ENCODE results near the gene TNFRSF8. TPM values are rescaled to one million over a fixed set of nuclear protein-coding genes. Genes with fewer than 3 reads are reported as not detected.

The TNFRSF8 gene
- total RNA-seq, 3 donors from 2014 or later (not counting 1 experiment from before 2014, with no cell fraction given) = 0.34 to 1.7 (median 0.50) TPM

DNA sequence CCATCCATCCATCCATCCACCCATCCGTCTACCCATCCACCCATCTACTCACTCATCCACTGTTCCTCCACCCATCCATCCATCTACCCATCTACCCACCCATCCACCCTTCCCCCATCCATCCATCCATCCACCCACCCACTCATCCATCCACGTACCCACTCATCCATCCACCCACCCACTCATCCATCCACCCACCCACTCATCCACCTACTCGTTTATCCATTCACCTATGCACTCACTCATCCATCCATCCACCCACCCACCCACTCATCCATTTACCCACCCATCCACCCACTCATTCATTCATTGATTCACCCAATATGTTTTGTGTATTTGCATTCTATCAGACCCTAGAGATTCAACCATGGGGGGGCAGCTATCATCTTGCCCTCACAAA lies 27.2 kb downstream of the TNFRSF8 start:
- H3K4me1 Mint-ChIP-seq = peaks cover 41 to 49% of the 10 kb centered on the region in 2 donors
- ATAC-seq (no peak), DNase-seq (no peak)
- Histone ChIP-seq H3K4me3 (ENCODE audit: low read length) (no peak overlapping the region), H3K27ac (ENCODE audit: low read length) (no peak overlapping the region), H3K4me1 (ENCODE audit: control insufficient read depth, insufficient read depth, low read length) (peaks cover 43% of the 10 kb centered on the region), H3K27me3 (ENCODE audit: control insufficient read depth, insufficient read depth, low read length) (no peaks in the 10 kb centered on the region), H3K9me3 (ENCODE audit: control insufficient read depth, insufficient read depth, low read length) (no peaks in the 10 kb centered on the region), H3K36me3 (ENCODE audit: control insufficient read depth, insufficient read depth, low read length) (no peaks in the 10 kb centered on the region)
- TF ChIP-seq, protein P1, sequence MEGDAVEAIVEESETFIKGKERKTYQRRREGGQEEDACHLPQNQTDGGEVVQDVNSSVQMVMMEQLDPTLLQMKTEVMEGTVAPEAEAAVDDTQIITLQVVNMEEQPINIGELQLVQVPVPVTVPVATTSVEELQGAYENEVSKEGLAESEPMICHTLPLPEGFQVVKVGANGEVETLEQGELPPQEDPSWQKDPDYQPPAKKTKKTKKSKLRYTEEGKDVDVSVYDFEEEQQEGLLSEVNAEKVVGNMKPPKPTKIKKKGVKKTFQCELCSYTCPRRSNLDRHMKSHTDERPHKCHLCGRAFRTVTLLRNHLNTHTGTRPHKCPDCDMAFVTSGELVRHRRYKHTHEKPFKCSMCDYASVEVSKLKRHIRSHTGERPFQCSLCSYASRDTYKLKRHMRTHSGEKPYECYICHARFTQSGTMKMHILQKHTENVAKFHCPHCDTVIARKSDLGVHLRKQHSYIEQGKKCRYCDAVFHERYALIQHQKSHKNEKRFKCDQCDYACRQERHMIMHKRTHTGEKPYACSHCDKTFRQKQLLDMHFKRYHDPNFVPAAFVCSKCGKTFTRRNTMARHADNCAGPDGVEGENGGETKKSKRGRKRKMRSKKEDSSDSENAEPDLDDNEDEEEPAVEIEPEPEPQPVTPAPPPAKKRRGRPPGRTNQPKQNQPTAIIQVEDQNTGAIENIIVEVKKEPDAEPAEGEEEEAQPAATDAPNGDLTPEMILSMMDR (IDR thresholded peaks at IDR 0.05) = no peak
- intact Hi-C loops (cut with micrococcal nuclease) = no loop called here
- no peaks in the 10 kb centered on the region for H3K27me3 Mint-ChIP-seq (ENCODE audit: low read depth in 2 of 2)
- 95% methylated on average over 3 of the region's 3 CpGs for WGBS (ENCODE audit: insufficient coverage)
- H3K27ac Mint-ChIP-seq = peak overlapping the region; percentile 16 to 91
- H3K36me3 Mint-ChIP-seq = no peaks in the 10 kb centered on the region
- H3K9me3 Mint-ChIP-seq = peaks cover 0 to 3% of the 10 kb centered on the region in 2 donors
- peak overlapping the region; percentile 31 for H3K4me3 Mint-ChIP-seq

DNA sequence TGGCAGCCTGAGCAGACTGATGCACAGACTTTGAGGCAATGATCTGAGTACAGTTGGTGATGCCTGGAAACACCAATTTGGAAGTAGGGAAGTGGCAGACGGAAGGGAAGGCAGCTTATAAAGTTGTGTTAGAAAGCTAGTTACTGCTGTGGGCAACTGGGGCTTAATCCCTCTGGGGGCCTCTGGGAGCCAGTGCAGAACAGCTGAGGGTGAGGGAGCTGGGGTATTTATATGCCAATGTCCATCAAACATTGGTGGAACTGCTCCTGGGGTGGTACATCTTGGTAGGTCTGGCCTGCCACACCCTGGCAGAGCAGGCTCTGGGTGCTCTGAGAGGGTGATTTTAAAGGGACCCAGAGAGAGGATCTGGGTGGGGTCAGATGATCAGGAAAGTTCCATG lies 28.1 kb downstream of the TNFRSF8 start:
- no peaks in the 10 kb centered on the region for H3K9me3 ChIP-seq (ENCODE audit: control insufficient read depth, insufficient read depth, low read length)
- TF ChIP-seq, protein P1 (IDR thresholded peaks at IDR 0.05) = no peak
- Mint-ChIP-seq H3K27me3 (ENCODE audit: low read depth in 2 of 2) (no peaks in the 10 kb centered on the region), H3K9me3 (peaks cover 0 to 5% of the 10 kb centered on the region in 2 donors), H3K4me3 (no peak overlapping the region), H3K27ac (peak overlapping the region; percentile 16 to 91), H3K4me1 (peaks cover 41 to 49% of the 10 kb centered on the region in 2 donors), H3K36me3 (no peaks in the 10 kb centered on the region)
- H3K4me3 ChIP-seq (ENCODE audit: low read length) = no peak overlapping the region
- DNase-seq (no peak), ATAC-seq (no peak)
- intact Hi-C loops (cut with micrococcal nuclease) = no loop called here
- H3K27me3 ChIP-seq (ENCODE audit: control insufficient read depth, insufficient read depth, low read length) = no peaks in the 10 kb centered on the region
- H3K27ac ChIP-seq (ENCODE audit: low read length) = no peak overlapping the region
- peaks cover 43% of the 10 kb centered on the region for H3K4me1 ChIP-seq (ENCODE audit: control insufficient read depth, insufficient read depth, low read length)
- 100% methylated on average over 1 of the region's 1 CpG for WGBS (ENCODE audit: insufficient coverage)
- H3K36me3 ChIP-seq (ENCODE audit: control insufficient read depth, insufficient read depth, low read length) = no peaks in the 10 kb centered on the region

DNA sequence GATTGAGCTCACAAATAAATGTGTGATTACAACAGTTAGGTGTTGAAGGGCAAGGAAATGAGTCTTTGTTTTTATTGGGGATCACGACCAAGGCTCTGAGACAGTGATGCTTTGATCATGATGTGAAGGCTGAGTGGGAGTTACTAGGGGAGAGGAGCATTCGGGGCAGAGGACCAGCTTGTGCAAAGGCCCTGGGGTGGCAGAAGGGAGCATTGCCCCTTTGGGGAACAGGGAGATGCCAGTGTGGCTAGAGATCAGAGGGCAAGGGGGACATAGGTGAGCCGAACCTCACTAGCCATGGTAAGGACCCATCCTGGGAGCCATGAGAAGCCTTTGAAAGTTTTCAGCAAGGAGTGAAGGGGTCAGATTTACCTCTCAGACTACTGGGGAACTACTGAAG lies 31.1 kb downstream of the TNFRSF8 start:
- Histone ChIP-seq H3K27ac (ENCODE audit: low read length) (no peak overlapping the region), H3K4me3 (ENCODE audit: low read length) (no peak overlapping the region), H3K9me3 (ENCODE audit: control insufficient read depth, insufficient read depth, low read length) (no peaks in the 10 kb centered on the region), H3K36me3 (ENCODE audit: control insufficient read depth, insufficient read depth, low read length) (no peaks in the 10 kb centered on the region), H3K27me3 (ENCODE audit: control insufficient read depth, insufficient read depth, low read length) (no peaks in the 10 kb centered on the region), H3K4me1 (ENCODE audit: control insufficient read depth, insufficient read depth, low read length) (peaks cover 21% of the 10 kb centered on the region)
- TF ChIP-seq, protein P1 (IDR thresholded peaks at IDR 0.05) = no peak
- no peaks in the 10 kb centered on the region for H3K36me3 Mint-ChIP-seq
- ATAC-seq (no peak), DNase-seq (no peak)
- intact Hi-C loops (cut with micrococcal nuclease) = no loop called here
- H3K27ac Mint-ChIP-seq = no peak overlapping the region
- no peaks in the 10 kb centered on the region for H3K27me3 Mint-ChIP-seq (ENCODE audit: low read depth in 2 of 2)
- 91% methylated on average over 3 of the region's 3 CpGs for WGBS (ENCODE audit: insufficient coverage)
- H3K4me1 Mint-ChIP-seq = peaks cover 16 to 22% of the 10 kb centered on the region in 2 donors
- H3K9me3 Mint-ChIP-seq = peaks cover 0 to 2% of the 10 kb centered on the region in 2 donors
- H3K4me3 Mint-ChIP-seq = no peak overlapping the region
